Measurements from ENCODE around the gene OST4.

DNA sequence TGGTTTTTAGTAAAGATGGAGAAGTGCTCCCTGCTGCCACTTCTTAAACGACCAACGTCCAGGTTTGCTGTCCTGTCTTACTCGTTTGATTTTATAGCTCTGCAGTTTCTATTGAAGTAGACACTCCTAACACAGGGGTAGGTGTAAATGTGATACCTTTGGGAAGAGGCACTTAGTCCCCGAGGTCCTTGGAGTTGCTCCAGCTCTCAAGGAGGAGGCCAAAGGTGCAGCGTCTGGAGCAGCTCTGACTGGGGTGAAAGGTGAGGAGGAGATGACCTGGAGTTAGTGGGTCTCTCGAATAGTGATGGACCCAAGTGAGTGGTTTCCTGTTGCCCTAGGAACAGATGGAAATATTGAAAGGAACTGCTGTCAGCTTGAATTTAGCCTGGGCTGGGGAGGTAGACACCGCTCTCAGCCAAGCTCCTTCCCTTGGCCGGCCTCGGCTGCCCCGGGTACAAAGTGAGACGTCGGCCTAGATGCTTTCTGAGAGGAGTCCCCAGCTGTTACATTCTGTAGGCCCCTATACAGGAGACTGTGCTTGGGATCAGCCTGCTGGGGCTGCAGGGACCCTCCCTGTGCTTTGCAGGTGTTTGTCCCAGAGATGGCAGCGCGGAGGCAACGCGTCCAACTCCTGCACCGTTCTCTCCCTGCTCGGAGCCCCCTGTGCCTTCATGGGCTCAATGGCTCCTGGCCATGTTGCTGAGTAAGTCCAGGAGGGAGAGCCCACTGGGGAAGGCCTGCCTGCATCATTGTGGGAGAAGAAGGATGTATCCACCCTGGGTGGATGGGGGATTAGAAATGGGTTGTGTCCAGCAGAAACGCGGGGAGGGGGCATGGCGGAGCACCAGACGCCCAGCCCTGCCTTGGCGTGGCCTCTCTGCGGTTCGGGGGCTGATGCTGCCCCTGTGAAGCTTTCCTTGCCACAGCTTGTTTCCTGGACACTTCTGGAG lies 20.6 kb upstream of the OST4 start:
- TF ChIP-seq CTCF (IDR thresholded peaks at IDR 0.05) (no peak), POLR2A (IDR thresholded peaks at IDR 0.05) (no peak)
